Stimulated activated memory B cell treated with anti-CD40 and anti-IgM and Interleukin-4, amounts not matched to agents 10 μg/mL and 1 μg/mL and 100 μg/mL, for 72 hours (primary cell): ENCODE measurements around the gene SLCO4A1.
A peak's percentile ranks its signal among the peaks of the same experiment; 100 is the strongest.
"Not testable (repeated sequence)": the region's sequence is repeated elsewhere in the genome, so short reads cannot be mapped to it uniquely, and the experiment has no call there.

Experiments used
- ATAC-seq: fragments of 150-1000 bp; cut with Tn5 transposase; 2 replicates; pipeline ENCODE4 v1.10.0; 2021
- H3K27ac Mint-ChIP-seq: one replicate; pipeline ENCODE4 v1.8.0; 2022; ENCODE audit warnings: mild to moderate bottlenecking, mixed read lengths
- H3K27me3 Mint-ChIP-seq: one replicate; pipeline ENCODE4 v1.8.0; 2022; ENCODE audit warnings: mixed read lengths
- H3K36me3 Mint-ChIP-seq: one replicate; pipeline ENCODE4 v1.8.0; 2022; ENCODE audit warnings: mixed read lengths
- H3K4me1 Mint-ChIP-seq: one replicate; pipeline ENCODE4 v1.8.0; 2022; ENCODE audit warnings: mixed read lengths
- H3K4me3 Mint-ChIP-seq: one replicate; pipeline ENCODE4 v1.8.0; 2022; ENCODE audit warnings: mild to moderate bottlenecking, moderate library complexity, mixed read lengths
- H3K9me3 Mint-ChIP-seq: one replicate; pipeline ENCODE4 v1.8.0; 2022; ENCODE audit warnings: mixed read lengths

SLCO4A1 gene

DNA sequence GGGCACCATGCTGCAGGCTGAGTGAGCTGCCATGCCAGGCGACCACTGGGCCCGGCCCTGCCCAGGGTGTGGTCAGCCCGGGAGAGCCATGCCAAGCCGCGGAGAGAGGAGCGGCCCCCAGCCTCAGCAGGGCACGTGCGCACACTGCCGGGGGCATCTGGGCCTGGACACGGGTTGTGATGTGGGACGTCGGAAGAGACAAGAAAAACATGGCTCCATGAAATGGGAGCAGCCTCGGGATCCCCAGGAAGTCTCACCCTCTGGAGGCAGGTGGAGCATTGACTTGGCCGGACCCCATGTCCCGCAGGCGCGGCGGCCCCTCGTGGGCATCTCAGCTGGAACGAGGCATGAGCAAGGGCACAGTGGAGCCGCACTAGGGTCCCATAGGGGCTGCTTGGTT lies 16.8 kb upstream of the SLCO4A1 start:
- Mint-ChIP-seq H3K36me3 (no peaks in the 10 kb centered on the region), H3K27me3 (no peaks in the 10 kb centered on the region), H3K27ac (peak overlapping the region; percentile 97), H3K4me3 (no peak overlapping the region), H3K9me3 (no peaks in the 10 kb centered on the region), H3K4me1 (peaks cover 45% of the 10 kb centered on the region)
- no peak for ATAC-seq

GRCh38 chr20:62625921-62626547 lies 16.3 kb upstream of the SLCO4A1 start:
- Mint-ChIP-seq H3K27ac (peak overlapping the region; percentile 97), H3K27me3 (no peaks in the 10 kb centered on the region)
- ATAC-seq, result no peak

DNA sequence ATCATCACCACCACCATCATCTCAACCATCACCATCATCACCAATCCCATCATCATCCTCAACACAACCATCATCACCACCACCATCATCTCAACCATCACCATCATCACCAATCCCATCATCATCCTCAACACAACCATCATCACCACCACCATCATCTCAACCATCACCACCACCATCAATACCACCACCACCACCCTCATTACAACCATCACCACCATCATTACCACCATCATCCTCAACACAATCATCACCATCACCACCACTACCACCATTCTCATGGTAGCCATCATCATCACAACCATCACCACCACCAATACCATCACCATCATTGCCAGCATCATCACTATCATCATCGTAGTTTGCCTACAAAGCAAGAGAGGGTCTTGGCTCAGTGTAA lies 14.9 kb upstream of the SLCO4A1 start:
- not testable (repeated sequence) for H3K27me3 Mint-ChIP-seq, H3K36me3 Mint-ChIP-seq, H3K4me3 Mint-ChIP-seq, H3K9me3 Mint-ChIP-seq, H3K27ac Mint-ChIP-seq, ATAC-seq
- H3K4me1 Mint-ChIP-seq, result peaks cover 41% of the 10 kb centered on the region

More at GRCh38 chr20:62625921-62626547, 16.3 kb upstream of the SLCO4A1 start:
- H3K4me1 Mint-ChIP-seq, result peaks cover 46% of the 10 kb centered on the region
- H3K9me3 Mint-ChIP-seq, result no peaks in the 10 kb centered on the region
- no peaks in the 10 kb centered on the region for H3K36me3 Mint-ChIP-seq
- H3K4me3 Mint-ChIP-seq, result no peak overlapping the region

DNA sequence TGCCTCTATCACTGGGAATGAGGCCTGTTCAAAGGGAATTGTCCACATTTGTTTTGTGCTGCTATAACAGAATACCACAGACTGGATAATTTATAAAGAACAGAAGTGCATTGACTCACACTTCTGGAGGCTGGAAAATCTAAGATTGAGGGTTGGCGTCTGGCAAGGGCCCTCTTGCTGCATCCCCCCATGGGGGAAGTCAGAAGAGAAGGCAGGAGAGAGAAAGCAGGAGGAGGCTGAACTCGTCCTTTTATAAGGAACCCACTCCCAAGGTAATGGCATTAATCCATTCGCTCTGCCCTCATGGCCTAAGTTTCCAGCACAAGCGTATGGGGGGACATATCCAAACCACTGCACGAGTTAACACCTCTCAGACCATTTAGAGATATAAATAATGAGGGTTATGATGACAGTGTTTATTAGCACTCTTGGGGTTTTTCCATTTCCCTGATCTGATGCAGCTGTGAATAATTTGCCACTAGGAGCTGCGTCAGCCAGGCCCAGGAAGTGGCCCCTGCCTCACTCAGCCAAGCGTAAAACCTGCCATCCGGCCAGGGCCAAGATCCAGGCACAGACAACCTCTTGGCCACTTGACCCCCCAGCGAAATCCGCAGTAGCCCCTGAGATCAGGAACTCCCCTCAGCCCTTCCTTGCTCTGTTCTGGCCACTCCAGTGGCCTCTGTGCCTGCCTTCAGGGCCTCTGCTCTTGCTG lies 14.2 kb upstream of the SLCO4A1 start:
- H3K27me3 Mint-ChIP-seq, result peaks cover 15% of the 10 kb centered on the region
- H3K36me3 Mint-ChIP-seq, result no peaks in the 10 kb centered on the region
- H3K4me1 Mint-ChIP-seq, result peaks cover 40% of the 10 kb centered on the region
- no peaks in the 10 kb centered on the region for H3K9me3 Mint-ChIP-seq
- peak overlapping the region; percentile 54 for H3K4me3 Mint-ChIP-seq
- peak; percentile 69 for ATAC-seq
- no peak overlapping the region for H3K27ac Mint-ChIP-seq

- H3K27me3 Mint-ChIP-seq, result peaks cover 22% of the 10 kb centered on the region
- H3K4me1 Mint-ChIP-seq, result peaks cover 34% of the 10 kb centered on the region
- no peaks in the 10 kb centered on the region for H3K9me3 Mint-ChIP-seq
- H3K36me3 Mint-ChIP-seq, result no peaks in the 10 kb centered on the region
- ATAC-seq, result no peak
- H3K27ac Mint-ChIP-seq, result no peak overlapping the region
- H3K4me3 Mint-ChIP-seq, result peak overlapping the region; percentile 54
Observed at GRCh38 chr20:62628691-62629090, 13.6 kb upstream of the SLCO4A1 start.

DNA sequence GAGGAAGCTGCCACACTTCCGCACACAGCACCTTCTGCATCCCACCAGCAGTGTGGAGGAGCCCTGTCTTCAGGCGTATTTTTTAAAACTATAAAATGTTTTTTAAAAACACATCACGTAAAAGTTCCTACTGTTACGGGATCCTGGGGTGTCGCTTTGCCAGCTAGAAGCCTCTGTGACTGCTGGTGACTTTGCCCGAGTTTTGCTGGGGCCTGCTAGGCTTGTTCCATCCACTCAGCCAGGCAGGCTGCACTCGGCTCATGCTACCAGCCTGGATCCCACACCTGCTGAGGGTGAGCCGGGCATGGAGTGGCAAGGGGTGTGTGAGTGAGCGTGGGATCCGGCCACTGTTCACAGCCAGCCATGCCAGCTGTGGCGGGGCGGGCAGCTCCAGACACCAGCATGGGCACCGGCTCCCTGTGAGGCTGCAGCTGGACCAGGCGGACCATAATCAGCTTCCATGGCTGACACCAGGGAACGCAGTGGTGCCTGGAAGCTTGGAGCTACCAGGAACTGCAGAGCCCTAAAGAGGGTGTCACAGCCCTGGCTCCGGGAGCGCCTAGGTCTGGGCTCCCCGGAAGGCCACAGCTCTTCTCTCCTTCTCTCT lies 12.3 kb upstream of the SLCO4A1 start:
- Mint-ChIP-seq H3K4me3 (no peak overlapping the region), H3K27me3 (peaks cover 31% of the 10 kb centered on the region), H3K27ac (peak overlapping the region; percentile 33), H3K36me3 (no peaks in the 10 kb centered on the region), H3K9me3 (no peaks in the 10 kb centered on the region), H3K4me1 (peaks cover 21% of the 10 kb centered on the region)
- no peak for ATAC-seq

DNA sequence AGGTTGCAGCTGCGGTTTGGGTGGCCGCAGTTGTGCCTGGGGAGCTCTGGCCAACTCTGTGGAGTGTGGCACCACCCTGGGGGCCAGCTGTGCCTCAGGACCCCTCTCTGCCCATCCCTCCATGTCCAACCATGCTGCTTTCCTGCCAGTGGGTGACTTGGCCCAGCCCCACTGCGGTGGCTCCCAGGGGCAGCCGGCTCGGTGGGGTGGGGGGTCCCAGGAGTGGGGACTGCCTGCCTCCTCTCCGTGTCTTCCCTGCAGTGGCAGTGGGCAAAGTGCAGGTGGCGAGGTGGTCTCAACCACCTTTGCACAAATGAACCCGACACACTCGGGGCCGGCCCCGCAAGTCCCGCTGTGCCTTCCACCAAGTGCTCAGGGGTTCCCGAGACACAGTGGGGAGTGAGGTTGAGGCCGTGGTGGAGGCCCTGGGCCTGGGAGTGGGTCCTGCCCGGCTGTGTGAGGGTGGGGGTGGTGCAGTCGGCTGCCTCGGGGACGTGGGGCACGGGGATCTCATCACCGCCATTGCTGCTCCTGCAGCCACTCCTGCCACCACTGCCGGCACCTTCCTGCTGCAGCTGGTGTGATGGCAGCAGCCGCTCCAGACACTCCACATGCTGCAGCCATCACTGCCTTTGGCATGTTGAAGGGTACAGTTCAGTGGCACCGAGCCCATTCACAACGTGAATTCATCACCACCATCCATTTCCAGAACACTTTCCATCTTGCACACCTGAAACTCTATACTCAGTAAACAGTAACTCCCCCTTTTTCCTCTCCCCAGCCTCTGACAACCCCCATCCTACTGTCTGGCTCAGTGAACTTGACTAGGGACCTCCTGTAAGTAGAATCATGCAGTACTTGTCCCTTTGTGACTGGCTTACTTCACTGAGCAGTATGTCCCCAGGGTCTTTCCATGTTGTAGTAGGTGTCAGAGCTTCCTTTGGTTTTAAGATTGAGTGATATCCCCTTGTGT lies 10.7 kb upstream of the SLCO4A1 start:
- H3K4me3 Mint-ChIP-seq, result no peak overlapping the region
- no peak for ATAC-seq
- H3K36me3 Mint-ChIP-seq, result no peaks in the 10 kb centered on the region
- H3K4me1 Mint-ChIP-seq, result peaks cover 18% of the 10 kb centered on the region
- peak overlapping the region; percentile 3 for H3K27ac Mint-ChIP-seq
- peaks cover 46% of the 10 kb centered on the region for H3K27me3 Mint-ChIP-seq
- no peaks in the 10 kb centered on the region for H3K9me3 Mint-ChIP-seq

- no peaks in the 10 kb centered on the region for H3K9me3 Mint-ChIP-seq
- H3K27me3 Mint-ChIP-seq, result peaks cover 46% of the 10 kb centered on the region
- H3K4me1 Mint-ChIP-seq, result peaks cover 18% of the 10 kb centered on the region
- H3K27ac Mint-ChIP-seq, result peak overlapping the region; percentile 3
- no peak overlapping the region for H3K4me3 Mint-ChIP-seq
- no peak for ATAC-seq
- no peaks in the 10 kb centered on the region for H3K36me3 Mint-ChIP-seq
Observed at GRCh38 chr20:62632575-62633090, 9.7 kb upstream of the SLCO4A1 start.

DNA sequence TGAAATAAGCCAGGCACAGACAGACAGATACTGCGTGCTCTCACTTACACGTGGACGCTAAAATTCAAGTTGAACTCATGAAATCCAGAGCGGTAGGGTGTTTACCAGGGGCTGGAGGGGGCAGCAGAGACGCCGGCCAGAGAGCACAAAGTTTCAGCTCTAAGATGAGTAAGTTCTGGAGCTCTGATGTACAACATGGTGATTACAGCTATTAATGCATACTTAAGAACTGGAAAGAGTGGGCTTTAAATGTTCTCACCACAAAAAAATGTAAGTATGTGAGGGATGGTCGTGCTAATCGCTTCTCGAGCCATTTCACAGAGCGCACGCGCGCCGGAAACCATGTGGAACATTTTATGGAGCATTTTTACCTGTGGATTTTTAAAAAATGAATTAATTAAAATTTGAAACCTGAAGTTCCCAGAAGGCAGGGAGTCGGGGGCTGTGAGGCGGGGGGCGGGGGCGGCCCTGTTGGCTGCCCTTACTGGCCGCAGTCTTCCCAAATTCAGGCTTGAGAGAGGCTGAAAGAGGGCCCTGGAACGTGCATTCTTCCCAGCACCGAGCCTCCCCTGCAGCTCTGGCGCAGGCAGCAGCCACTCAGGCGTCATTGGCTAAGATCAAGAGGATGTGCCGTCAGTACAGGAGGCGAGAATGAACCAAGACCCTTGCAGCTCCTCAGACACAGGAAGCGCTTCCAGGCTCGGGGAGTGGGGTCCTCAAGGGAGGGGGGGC lies 8.5 kb upstream of the SLCO4A1 start:
- Mint-ChIP-seq H3K27ac (peak overlapping the region; percentile 3), H3K36me3 (no peaks in the 10 kb centered on the region), H3K4me1 (peaks cover 18% of the 10 kb centered on the region), H3K9me3 (no peaks in the 10 kb centered on the region), H3K4me3 (no peak overlapping the region), H3K27me3 (peaks cover 46% of the 10 kb centered on the region)
- no peak for ATAC-seq

- ATAC-seq, result peak; percentile 10
- Mint-ChIP-seq H3K4me1 (peaks cover 18% of the 10 kb centered on the region), H3K4me3 (no peak overlapping the region), H3K27ac (no peak overlapping the region), H3K9me3 (no peaks in the 10 kb centered on the region), H3K36me3 (no peaks in the 10 kb centered on the region), H3K27me3 (peaks cover 46% of the 10 kb centered on the region)
Observed at GRCh38 chr20:62634330-62634967, 7.9 kb upstream of the SLCO4A1 start.

DNA sequence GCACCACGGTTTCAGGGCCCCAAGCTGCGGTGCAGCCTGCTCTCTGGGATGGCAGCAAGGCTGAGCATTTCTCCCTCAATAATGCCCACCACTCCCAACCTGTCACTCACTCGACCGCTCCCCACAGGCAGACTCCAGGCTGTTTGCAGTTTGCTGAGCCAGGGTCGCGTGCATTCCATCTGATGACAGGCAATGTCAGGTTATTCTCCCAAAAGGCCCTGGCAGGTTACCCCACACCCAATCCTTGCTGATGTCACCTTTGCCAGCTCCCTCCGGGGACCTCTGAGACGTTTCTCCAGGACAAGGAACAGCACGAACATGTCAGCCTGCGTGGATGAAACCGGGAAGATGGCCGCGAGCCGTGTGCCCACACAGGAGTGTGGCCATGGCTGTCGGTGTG lies 7.1 kb upstream of the SLCO4A1 start:
- Mint-ChIP-seq H3K4me1 (peaks cover 18% of the 10 kb centered on the region), H3K4me3 (no peak overlapping the region), H3K36me3 (no peaks in the 10 kb centered on the region), H3K27ac (peak overlapping the region; percentile 22), H3K9me3 (no peaks in the 10 kb centered on the region), H3K27me3 (peaks cover 46% of the 10 kb centered on the region)
- no peak for ATAC-seq

- no peaks in the 10 kb centered on the region for H3K9me3 Mint-ChIP-seq
- ATAC-seq, result no peak
- no peak overlapping the region for H3K4me3 Mint-ChIP-seq
- H3K36me3 Mint-ChIP-seq, result no peaks in the 10 kb centered on the region
- peaks cover 13% of the 10 kb centered on the region for H3K4me1 Mint-ChIP-seq
- peak overlapping the region; percentile 22 for H3K27ac Mint-ChIP-seq
- H3K27me3 Mint-ChIP-seq, result peaks cover 46% of the 10 kb centered on the region
Observed at GRCh38 chr20:62635852-62636251, 6.5 kb upstream of the SLCO4A1 start.

DNA sequence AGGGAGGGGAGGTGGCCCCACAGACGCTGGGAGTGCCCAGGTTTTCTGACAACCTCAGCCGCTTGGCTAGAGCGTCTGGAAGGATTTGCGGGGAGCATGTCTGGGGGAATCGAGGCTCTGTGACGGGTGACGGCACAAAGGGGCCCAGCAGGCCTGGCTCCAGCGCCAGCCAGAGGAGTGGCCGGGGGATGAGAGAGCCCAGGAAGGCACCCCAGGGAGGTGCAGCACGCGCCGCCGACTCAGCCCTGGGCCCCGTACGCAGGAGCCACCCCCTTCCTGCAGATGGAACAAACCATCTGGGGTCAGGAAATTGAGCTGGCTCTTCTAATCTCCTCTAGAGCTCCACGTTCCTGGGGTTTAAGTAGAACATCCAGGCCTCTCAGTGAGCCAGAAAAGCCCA lies 5.9 kb upstream of the SLCO4A1 start:
- Mint-ChIP-seq H3K4me3 (no peak overlapping the region), H3K36me3 (no peaks in the 10 kb centered on the region), H3K9me3 (no peaks in the 10 kb centered on the region), H3K27me3 (peaks cover 46% of the 10 kb centered on the region), H3K27ac (peak overlapping the region; percentile 22), H3K4me1 (peaks cover 18% of the 10 kb centered on the region)
- ATAC-seq, result no peak

GRCh38 chr20:62637110-62637509 lies 5.2 kb upstream of the SLCO4A1 start:
- Mint-ChIP-seq H3K4me3 (no peak overlapping the region), H3K36me3 (no peaks in the 10 kb centered on the region), H3K27me3 (peaks cover 40% of the 10 kb centered on the region), H3K27ac (no peak overlapping the region), H3K9me3 (no peaks in the 10 kb centered on the region), H3K4me1 (peaks cover 17% of the 10 kb centered on the region)
- ATAC-seq, result no peak
